HEK293 (cell line): ENCODE measurements around the gene PDGFC.

Experiments used
- CTCF ChIP-seq: fragments of 450-650 bp; formaldehyde crosslinking; IDR thresholded peaks from 2 replicates; pipeline ENCODE4 v1.5.1; 2016; ENCODE audit warnings: missing biosample characterization, missing genetic modification characterization
- PATZ1 ChIP-seq: fragments of 450-650 bp; formaldehyde crosslinking; IDR thresholded peaks from 2 replicates; pipeline ENCODE4 v1.5.1; 2016; ENCODE audit warnings: missing biosample characterization, missing genetic modification characterization
- YY1 ChIP-seq: fragments of 450-650 bp; formaldehyde crosslinking; IDR thresholded peaks from 2 replicates; pipeline ENCODE4 v1.5.1; 2018; ENCODE audit warnings: missing biosample characterization, missing genetic modification characterization
- ZBTB1 ChIP-seq: fragments of 450-650 bp; formaldehyde crosslinking; IDR thresholded peaks from 2 replicates; pipeline ENCODE4 v1.5.1; 2016; ENCODE audit warnings: missing biosample characterization, missing genetic modification characterization
- ZFHX2 ChIP-seq: fragments of 450-650 bp; formaldehyde crosslinking; conservative IDR thresholded peaks from 2 replicates; pipeline ENCODE4 v1.5.1; 2016; ENCODE audit warnings: missing biosample characterization, missing genetic modification characterization
- ZIC2 ChIP-seq: fragments of 450-650 bp; formaldehyde crosslinking; IDR thresholded peaks from 2 replicates; pipeline ENCODE4 v1.5.1; 2016; ENCODE audit warnings: missing biosample characterization, missing genetic modification characterization
- ZNF16 ChIP-seq: fragments of 450-650 bp; formaldehyde crosslinking; IDR thresholded peaks from 2 replicates; pipeline ENCODE4 v1.5.1; 2016; ENCODE audit warnings: low read depth, missing biosample characterization, missing genetic modification characterization
- ZNF488 ChIP-seq: fragments of 450-650 bp; formaldehyde crosslinking; IDR thresholded peaks from 2 replicates; pipeline ENCODE4 v1.5.1; 2016; ENCODE audit warnings: missing biosample characterization, missing genetic modification characterization
- ZNF529 ChIP-seq: fragments of 450-650 bp; formaldehyde crosslinking; IDR thresholded peaks from 2 replicates; pipeline ENCODE4 v1.5.1; 2017; ENCODE audit warnings: missing genetic modification characterization, missing biosample characterization; ENCODE audit not compliant: insufficient replicate concordance
- ZNF558 ChIP-seq: fragments of 450-650 bp; formaldehyde crosslinking; IDR thresholded peaks from 2 replicates; pipeline ENCODE4 v1.5.1; 2016; ENCODE audit warnings: missing biosample characterization, missing genetic modification characterization
- ZNF654 ChIP-seq: fragments of 450-650 bp; formaldehyde crosslinking; IDR thresholded peaks from 2 replicates; pipeline ENCODE4 v1.5.1; 2016; ENCODE audit warnings: low read depth, missing biosample characterization, missing genetic modification characterization
- ZNF76 ChIP-seq: fragments of 450-650 bp; formaldehyde crosslinking; IDR thresholded peaks from 2 replicates; pipeline ENCODE4; 2016; ENCODE audit warnings: low read depth, missing biosample characterization, missing genetic modification characterization, borderline replicate concordance
- ZSCAN18 ChIP-seq: fragments of 450-650 bp; formaldehyde crosslinking; IDR thresholded peaks from 2 replicates; pipeline ENCODE4 v1.5.1; 2016; ENCODE audit warnings: missing biosample characterization, missing genetic modification characterization

- TF ChIP-seq PATZ1 (no peak), ZNF558 (tag by site-specific recombination) (no peak), ZNF16 (tag by site-specific recombination) (no peak), CTCF (tag by site-specific recombination) (no peak), ZFHX2 (tag by site-specific recombination) (no peak), YY1 (tag by site-specific recombination) (no peak), ZNF488 (tag by site-specific recombination) (no peak), ZIC2 (no peak), ZNF529 (tag by site-specific recombination) (no peak), ZNF76 (tag by site-specific recombination) (no peak), ZNF654 (tag by site-specific recombination) (no peak), ZSCAN18 (tag by site-specific recombination) (no peak), ZBTB1 (tag by site-specific recombination) (no peak)
Measured at GRCh38 chr4:156894234-156894633, 77.4 kb downstream of the PDGFC start.
